HepG2 (cell line): ENCODE results near the gene CATSPER2. TPM values are rescaled to one million over a fixed set of nuclear protein-coding genes. Genes with fewer than 3 reads are reported as not detected.
"Not testable (repeated sequence)": the region's sequence is repeated elsewhere in the genome, so short reads cannot be mapped to it uniquely, and the experiment has no call there.

Experiments
- ATAC-seq: fragments of 200-7000 bp; cut with Tn5 transposase; 3 replicates; pipeline ENCODE4 v1.9.1; 2020; ENCODE audit warnings: mild to moderate bottlenecking, moderate library complexity
- BruUV-seq: library from RNA; stranded (reverse); fragments of 400-500 nt; replicated peaks from 2 replicates; lab custom pipeline; 2021; lab: Mats Ljungman, UMichigan
- CTCF ChIA-PET: fragments of 300-600 bp; formaldehyde crosslinking; extraction: SDS; loops from one replicate; lab custom pipeline; 2021; ENCODE audit warnings: low total read pairs, inconsistent platforms, low intra/inter-chr PET ratio; lab: Yijun Ruan, JAX
- POLR2A ChIA-PET: fragments of 350-600 bp; sonication (Branson Sonifier 250); formaldehyde crosslinking; loops from one replicate; lab custom pipeline; 2020; ENCODE audit warnings: antibody characterized with exemption, inconsistent platforms; lab: Yijun Ruan, JAX
- DNase-seq: peaks from one replicate; pipeline ENCODE4 v3.0.0-alpha.2; 2015; ENCODE audit warnings: low spot score
- FAIRE-seq: peaks from 3 replicates; lab custom pipeline; 2011; peaks lifted over from hg19 to GRCh38; lab: Jason Lieb, UNC
- H2AFZ ChIP-seq: one replicate; pipeline ENCODE4 v1.6.1; 2011; ENCODE audit warnings: low read length, inconsistent platforms
- H3K27ac ChIP-seq: fragments of 300-600 bp; 3 replicates; pipeline ENCODE4 v1.8.0; 2011; ENCODE audit warnings: mixed run types, mild to moderate bottlenecking, mixed read lengths, low read length, inconsistent platforms; ENCODE audit not compliant: insufficient read depth; ENCODE audit errors: extremely low read length
- H3K27me3 ChIP-seq, 2 experiments: fragments of 200-600 bp in 1 of 2; 2 replicates in 1 of 2; 3 replicates in 1 of 2; pipeline versions ENCODE4 v1.6.0 to v1.8.0; 2011; ENCODE audit warnings: low read length in 2 of 2, mild to moderate bottlenecking in 2 of 2, moderate library complexity in 2 of 2, inconsistent platforms in 1 of 2; ENCODE audit not compliant: insufficient read depth in 2 of 2, control insufficient read depth in 1 of 2
- H3K36me3 ChIP-seq, 2 experiments: fragments of 200-600 bp in 1 of 2; replicated peaks in 1 of 2; 2 replicates in 1 of 2; 3 replicates in 1 of 2; pipeline versions ENCODE4 v1.5.1 to v1.8.0; 2011; ENCODE audit warnings: low read length in 2 of 2, inconsistent platforms in 1 of 2; ENCODE audit not compliant: insufficient read depth in 2 of 2, control insufficient read depth in 1 of 2
- H3K4me1 ChIP-seq: 2 replicates; pipeline ENCODE4 v1.5.1; 2012; ENCODE audit warnings: low read length, inconsistent platforms; ENCODE audit not compliant: insufficient read depth
- H3K4me2 ChIP-seq: 2 replicates; pipeline ENCODE4 v1.6.0; 2011; ENCODE audit warnings: low read depth, low read length, inconsistent platforms
- H3K4me3 ChIP-seq, 3 experiments: fragments of 200-600 bp in 1 of 3; sonication (generic), shearing (Covaris generic) in 1 of 3; replicated peaks in 1 of 3; 2 replicates each; pipeline ENCODE4 v1.5.1; 2011 to 2016; ENCODE audit warnings: low read length in 3 of 3, inconsistent platforms in 2 of 3, low read depth in 2 of 3, mild to moderate bottlenecking in 2 of 3, control low read depth in 1 of 3, mixed read lengths in 1 of 3; ENCODE audit not compliant: insufficient read depth in 1 of 3
- H3K79me2 ChIP-seq: one replicate; pipeline ENCODE4 v1.6.1; 2011; ENCODE audit warnings: low read length, inconsistent platforms; ENCODE audit not compliant: insufficient read depth
- H3K9ac ChIP-seq: 2 replicates; pipeline ENCODE4 v1.6.0; 2011; ENCODE audit warnings: mild to moderate bottlenecking, low read depth, low read length, inconsistent platforms; ENCODE audit not compliant: insufficient read depth
- H3K9me3 ChIP-seq: 2 replicates; pipeline ENCODE4 v1.5.1; 2012; ENCODE audit warnings: mild to moderate bottlenecking, low read length
- H4K20me1 ChIP-seq: 2 replicates; pipeline ENCODE4 v1.6.0; 2011; ENCODE audit warnings: inconsistent platforms, mild to moderate bottlenecking, low read length, moderate library complexity; ENCODE audit not compliant: insufficient read depth
- ELF1 ChIP-seq: sonication (generic); formaldehyde crosslinking; IDR thresholded peaks from 2 replicates; pipeline ENCODE4 v1.4.0; 2020; ENCODE audit warnings: missing genetic modification reagents
- GABPA ChIP-seq, 2 experiments: IDR thresholded peaks; 2 replicates each; pipeline ENCODE4 v1.6.1; 2011 to 2016; ENCODE audit warnings: low read depth in 2 of 2, low read length in 1 of 2, missing biosample characterization in 1 of 2, missing genetic modification characterization in 1 of 2
- HNF4G ChIP-seq, 2 experiments: sonication (generic) in 1 of 2; formaldehyde crosslinking in 1 of 2; IDR thresholded peaks; 2 replicates each; pipeline versions ENCODE4 v1.4.0 to v1.6.1; 2011 to 2020; ENCODE audit warnings: borderline replicate concordance in 2 of 2, low read depth in 2 of 2, mild to moderate bottlenecking in 2 of 2, low read length in 1 of 2, missing genetic modification reagents in 1 of 2, moderate library complexity in 1 of 2
- ZBTB14 ChIP-seq: sonication (generic); formaldehyde crosslinking; IDR thresholded peaks from 2 replicates; pipeline ENCODE4 v1.4.0; 2020; ENCODE audit warnings: missing genetic modification reagents
- ZBTB3 ChIP-seq: sonication (generic); formaldehyde crosslinking; IDR thresholded peaks from 2 replicates; pipeline ENCODE4 v1.4.0; 2020; ENCODE audit warnings: low read depth, mild to moderate bottlenecking, moderate library complexity, missing genetic modification reagents, borderline replicate concordance
- WGBS: methylation state at CpG from one replicate; pipeline ENCODE4 v1.1.6; 2017; ENCODE audit warnings: low lambda C conversion rate; 5-methylcytosine and 5-hydroxymethylcytosine counted together
- in situ Hi-C: cut with HindIII; loops from 2 replicates; pipeline ENCODE4 v1.10.0; 2017; ENCODE audit warnings: low pct_unique_long_range_greater_than_20kb; ENCODE audit not compliant: extremely low pct_ligation_motif_present
- intact Hi-C: fragments of 100-400 bp; cut with micrococcal nuclease; formaldehyde crosslinking; loops from one replicate; pipeline ENCODE4 v1.10.0; 2022; ENCODE audit not compliant: unreplicated experiment
- polyA plus RNA-seq, 8 experiments: library from polyadenylated mRNA; depleted of rRNA in 3 of 8; stranded (reverse) in 7 of 8; unstranded in 1 of 8; fragments of >200 nt; fragmentation: Illumina TruSeq in 4 of 8; extraction: Trizol in 4 of 8; gene quantifications; 2 replicates each; pipeline versions ENCODE4 v1.2.1 to v1.2.3, GENCODE V29; 2011 to 2016; ENCODE audit warnings: low read depth in 4 of 8, missing spikeins in 1 of 8, mixed read lengths in 1 of 8; ENCODE audit not compliant: insufficient read depth in 1 of 8
- total RNA-seq, 5 experiments: library from RNA; depleted of rRNA; stranded (reverse); fragments of >200 nt; fragmentation: Illumina TruSeq; extraction: Trizol; gene quantifications; 2 replicates each; pipeline ENCODE4 v1.2.3, GENCODE V29; 2016; ENCODE audit warnings: low read depth in 1 of 5
- TF ChIP-seq, protein P1 (sequence below): sonication (generic); formaldehyde crosslinking; IDR thresholded peaks from 2 replicates; pipeline ENCODE4 v1.9.0; 2022; ENCODE audit warnings: missing genetic modification reagents, mild to moderate bottlenecking, borderline replicate concordance

The CATSPER2 gene
- total and polyA plus RNA-seq, 2 of the 13 experiments (the other 11 are each of a cell fraction or from before 2014, with no cell fraction given), result 0.28 to 0.66 TPM

GRCh38 chr15:43648649-43649429 lies at the start of gene CATSPER2 (continued):
- TF ChIP-seq, protein P1, sequence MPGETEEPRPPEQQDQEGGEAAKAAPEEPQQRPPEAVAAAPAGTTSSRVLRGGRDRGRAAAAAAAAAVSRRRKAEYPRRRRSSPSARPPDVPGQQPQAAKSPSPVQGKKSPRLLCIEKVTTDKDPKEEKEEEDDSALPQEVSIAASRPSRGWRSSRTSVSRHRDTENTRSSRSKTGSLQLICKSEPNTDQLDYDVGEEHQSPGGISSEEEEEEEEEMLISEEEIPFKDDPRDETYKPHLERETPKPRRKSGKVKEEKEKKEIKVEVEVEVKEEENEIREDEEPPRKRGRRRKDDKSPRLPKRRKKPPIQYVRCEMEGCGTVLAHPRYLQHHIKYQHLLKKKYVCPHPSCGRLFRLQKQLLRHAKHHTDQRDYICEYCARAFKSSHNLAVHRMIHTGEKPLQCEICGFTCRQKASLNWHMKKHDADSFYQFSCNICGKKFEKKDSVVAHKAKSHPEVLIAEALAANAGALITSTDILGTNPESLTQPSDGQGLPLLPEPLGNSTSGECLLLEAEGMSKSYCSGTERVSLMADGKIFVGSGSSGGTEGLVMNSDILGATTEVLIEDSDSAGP (CRISPR knock-in tag), result no peak
- TF ChIP-seq ZBTB14 (CRISPR knock-in tag) (no peak), ZBTB3 (CRISPR knock-in tag) (no peak), ELF1 (CRISPR knock-in tag) (no peak), GABPA (IDR thresholded peaks at IDR 0.05; ENCODE audit: low read depth, low read length) (no peak), GABPA (CRISPR knock-in tag; IDR thresholded peaks at IDR 0.05; ENCODE audit: low read depth) (no peak), HNF4G (IDR thresholded peaks at IDR 0.05; ENCODE audit: borderline replicate concordance, low read depth, low read length) (no peak), HNF4G (CRISPR knock-in tag; IDR thresholded peaks at IDR 0.05; ENCODE audit: borderline replicate concordance, low read depth) (no peak)

GRCh38 chr15:43693148-43694022 lies 44.7 kb upstream of the CATSPER2 start, which contains the start of gene CKMT1A:
Gene CKMT1A (plus strand): TSS chr15:43693859. CDS start chr15:43694051, 192 bp downstream.
- POLR2A ChIA-PET, BruUV-seq: not testable (repeated sequence)

DNA sequence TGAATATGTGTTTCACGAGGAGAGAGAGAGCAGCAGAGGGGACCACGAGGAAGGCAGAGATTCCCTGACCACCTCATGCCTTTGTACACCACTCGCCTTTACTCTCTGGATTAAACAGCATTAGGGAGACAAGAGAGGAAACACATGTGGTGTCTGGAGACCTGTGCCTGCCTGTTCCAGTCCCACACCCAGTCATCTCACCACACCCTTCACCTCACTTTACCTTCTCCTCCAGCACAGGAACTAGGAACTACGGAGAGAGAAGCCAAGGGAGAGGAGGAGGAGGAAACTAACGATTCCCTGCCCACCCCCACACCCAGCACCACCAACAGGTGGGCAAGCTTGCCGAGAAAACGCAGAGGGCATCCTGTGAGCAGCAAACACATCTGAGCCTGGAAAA lies 44.0 kb upstream of the CATSPER2 start:
- ATAC-seq, DNase-seq, H3K36me3 ChIP-seq, H3K9ac ChIP-seq, H4K20me1 ChIP-seq, H2AFZ ChIP-seq, H3K79me2 ChIP-seq, H3K27ac ChIP-seq, POLR2A ChIA-PET, H3K4me1 ChIP-seq, H3K4me2 ChIP-seq, in situ Hi-C loops, intact Hi-C loops, FAIRE-seq, BruUV-seq, CTCF ChIA-PET, H3K27me3 ChIP-seq, H3K4me3 ChIP-seq, H3K9me3 ChIP-seq: not testable (repeated sequence)
- WGBS, result 0% methylated on average over 3 of the region's 7 CpGs

More at GRCh38 chr15:43693148-43694022, 44.7 kb upstream of the CATSPER2 start, which contains the start of gene CKMT1A:
- H2AFZ ChIP-seq, CTCF ChIA-PET, H3K9me3 ChIP-seq, H3K79me2 ChIP-seq, H4K20me1 ChIP-seq, H3K4me1 ChIP-seq, H3K4me2 ChIP-seq, H3K9ac ChIP-seq, intact Hi-C loops, H3K27me3 ChIP-seq, in situ Hi-C loops, DNase-seq, H3K27ac ChIP-seq, H3K4me3 ChIP-seq, H3K36me3 ChIP-seq: not testable (repeated sequence)
- no CpG with 5 or more reads among the region's 43 CpGs for WGBS
- ATAC-seq (peak; percentile 68), FAIRE-seq (peak; percentile 71)
